GM19467 (cell line): Measurements from ENCODE around the gene PIEZO2.

Experiments used
- ATAC-seq: cut with Tn5 transposase; IDR thresholded peaks from one replicate; pipeline ENCODE4 v1.9.1; 2021; ENCODE audit warnings: mild to moderate bottlenecking, moderate library complexity; ENCODE audit not compliant: unreplicated experiment

The PIEZO2 gene

DNA sequence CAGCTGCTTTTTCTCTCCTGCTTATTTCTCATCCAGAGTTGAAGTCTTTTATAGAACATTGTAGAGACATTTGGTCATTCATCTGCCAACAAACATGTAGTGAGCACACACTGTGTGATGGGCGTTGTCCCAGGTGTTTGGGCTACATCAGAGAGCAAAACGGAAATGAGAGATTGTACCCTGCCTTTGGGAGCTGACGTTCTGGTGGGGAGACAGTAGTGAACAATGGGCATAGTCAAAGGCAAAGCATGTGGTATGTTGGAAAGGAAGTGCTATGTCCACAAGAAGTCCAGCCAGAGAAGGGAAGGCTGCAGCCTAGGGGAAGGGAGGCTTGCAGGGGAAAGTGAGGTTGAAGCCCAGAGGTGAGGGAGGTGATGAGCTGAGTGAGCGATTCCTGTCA, 78.1 kb downstream of the PIEZO2 start:
- ATAC-seq = no peak

DNA sequence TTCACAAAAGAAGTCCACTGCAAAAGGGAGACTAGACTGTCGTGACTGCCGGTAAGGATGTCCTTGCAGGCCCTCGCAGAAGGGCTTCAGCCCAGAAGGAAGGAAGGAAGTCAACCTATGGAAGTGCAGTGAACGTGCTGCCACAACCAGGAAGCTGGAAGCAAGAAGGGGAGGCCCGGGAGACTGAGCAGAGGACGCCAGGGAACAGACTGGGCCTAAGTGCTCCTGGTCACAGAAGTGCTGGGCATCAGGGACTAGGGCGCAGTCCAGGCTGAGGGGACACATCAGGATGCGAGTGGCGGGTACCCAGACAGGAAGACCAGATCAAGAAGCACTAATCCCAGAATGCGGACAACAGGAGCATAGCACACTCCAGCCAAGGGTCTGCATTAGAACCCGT, 78.8 kb downstream of the PIEZO2 start:
- ATAC-seq = no peak

DNA sequence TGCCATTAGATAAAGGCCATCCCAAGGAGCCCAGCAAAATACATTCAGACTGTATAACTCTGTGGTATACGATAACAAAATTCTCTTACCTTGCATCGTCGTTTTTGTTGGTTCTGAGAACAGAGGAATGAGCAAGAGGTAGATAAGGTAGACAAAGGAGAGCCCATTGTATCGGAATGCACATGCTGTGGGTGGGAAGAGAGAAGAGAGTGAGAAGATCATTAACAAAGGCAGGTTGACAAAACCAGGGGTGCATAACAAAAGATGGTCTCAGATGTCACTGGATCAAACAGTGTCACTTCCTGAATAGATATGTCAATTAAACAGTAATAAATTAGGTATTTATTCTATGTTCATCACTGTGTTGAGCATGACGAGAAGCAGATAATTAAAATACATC, 83.3 kb downstream of the PIEZO2 start:
- no peak for ATAC-seq

DNA sequence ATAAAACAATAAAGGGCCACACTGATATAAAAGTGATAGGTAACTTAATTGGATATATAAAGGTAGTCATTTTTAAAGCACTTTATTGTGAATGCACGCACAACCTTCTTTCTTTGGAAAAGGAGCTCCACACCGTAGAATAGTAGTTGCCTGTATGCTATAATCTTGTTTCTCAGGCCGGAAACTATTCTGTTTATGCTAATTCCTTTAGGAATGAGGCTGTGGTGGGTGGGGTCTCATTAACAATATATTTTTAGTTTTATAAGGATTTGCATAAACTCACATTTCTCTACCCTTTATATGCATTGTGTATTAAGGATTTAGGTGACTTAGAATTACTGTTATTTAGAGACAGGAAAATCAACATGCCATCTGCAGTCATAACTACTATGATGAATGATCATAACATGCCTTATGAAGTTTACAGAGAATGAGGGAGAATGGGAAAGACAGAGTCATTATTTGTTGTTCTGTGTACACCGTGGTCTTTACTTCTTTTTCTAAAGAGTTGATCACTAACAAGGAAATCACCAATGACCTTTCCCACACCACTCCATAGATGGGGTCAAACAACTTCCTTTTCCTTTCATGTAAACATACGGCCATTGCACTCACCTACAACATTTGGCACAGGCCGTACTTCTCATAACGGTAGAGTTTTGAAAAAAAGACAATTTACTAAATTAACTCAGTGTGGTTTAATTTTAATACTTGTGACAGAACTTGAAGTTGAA, 84.5 kb downstream of the PIEZO2 start:
- no peak for ATAC-seq

DNA sequence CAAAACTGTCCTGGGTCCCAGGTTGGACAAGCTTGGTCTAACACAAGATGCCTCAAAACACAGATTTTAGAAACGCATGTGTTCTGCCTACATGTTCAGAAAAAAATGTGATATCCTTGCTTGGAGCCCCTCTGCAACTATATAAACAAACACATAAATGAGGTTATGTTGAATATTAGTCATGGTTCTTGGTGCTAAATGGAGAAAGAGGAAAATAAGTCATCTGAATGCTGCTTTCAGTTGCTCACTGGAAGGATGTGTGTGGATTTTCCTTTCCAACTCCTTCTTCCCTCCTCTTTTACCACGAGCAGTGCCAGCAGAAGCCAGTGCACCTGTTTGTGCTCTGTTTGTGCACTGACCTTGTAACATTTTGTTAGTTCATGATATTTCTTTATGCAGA, 85.3 kb downstream of the PIEZO2 start:
- ATAC-seq = no peak

DNA sequence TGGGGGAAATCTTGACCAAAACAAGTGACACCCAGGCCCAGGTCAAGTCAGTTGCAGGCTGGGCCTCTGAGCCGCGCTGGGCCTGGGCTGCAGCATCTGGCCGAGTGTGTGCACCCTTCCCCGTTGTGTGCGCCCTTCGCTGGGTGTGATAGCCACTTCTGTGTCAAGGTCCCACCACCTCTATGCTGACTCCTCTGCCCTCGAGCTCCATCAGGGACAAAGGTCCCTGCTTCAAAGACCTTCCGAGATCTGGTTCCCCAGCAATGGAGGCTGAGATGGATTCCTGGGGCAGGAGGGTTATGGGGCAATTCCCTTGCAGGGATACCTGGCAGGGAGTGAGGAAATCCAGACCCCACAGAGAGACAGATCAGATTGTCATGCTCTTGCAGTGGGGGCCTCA, 93.6 kb downstream of the PIEZO2 start:
- ATAC-seq = no peak

DNA sequence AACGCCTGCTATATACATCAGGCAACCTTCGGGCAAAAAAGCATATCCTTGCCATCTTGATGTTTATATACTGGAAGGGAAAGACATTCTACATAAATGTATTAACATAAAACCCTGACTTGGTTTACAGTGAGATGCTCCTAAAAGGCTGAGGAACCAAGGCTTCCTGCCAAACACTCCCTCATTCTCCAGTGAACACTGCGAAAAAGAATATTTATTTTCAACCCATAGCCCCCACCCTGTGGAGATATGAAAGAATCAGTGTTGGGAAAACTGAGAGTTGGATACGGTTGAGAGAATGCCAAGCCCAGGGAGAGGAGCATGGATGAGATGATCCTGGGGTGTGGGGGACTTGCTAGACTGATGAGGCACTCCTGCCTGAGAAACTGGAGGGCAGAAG, 94.9 kb downstream of the PIEZO2 start:
- no peak for ATAC-seq

DNA sequence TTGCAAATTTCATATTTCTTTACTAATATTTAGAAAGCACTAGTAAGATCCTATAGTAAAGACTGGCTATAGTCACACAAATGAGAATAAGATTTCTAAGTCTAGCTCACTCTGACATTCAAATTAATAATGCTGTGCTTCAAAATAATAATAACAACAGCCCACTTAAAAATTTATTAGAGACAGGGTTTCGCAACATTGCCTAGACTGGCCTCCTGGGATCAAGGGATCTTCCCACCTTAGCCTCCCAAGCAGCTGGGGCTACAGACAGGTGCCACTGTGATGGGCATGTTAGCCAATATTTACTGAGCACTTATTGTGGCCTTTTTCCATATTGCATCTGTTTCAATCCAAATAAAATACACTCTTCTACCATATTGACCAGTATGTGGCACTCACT, 96.1 kb downstream of the PIEZO2 start:
- no peak for ATAC-seq

DNA sequence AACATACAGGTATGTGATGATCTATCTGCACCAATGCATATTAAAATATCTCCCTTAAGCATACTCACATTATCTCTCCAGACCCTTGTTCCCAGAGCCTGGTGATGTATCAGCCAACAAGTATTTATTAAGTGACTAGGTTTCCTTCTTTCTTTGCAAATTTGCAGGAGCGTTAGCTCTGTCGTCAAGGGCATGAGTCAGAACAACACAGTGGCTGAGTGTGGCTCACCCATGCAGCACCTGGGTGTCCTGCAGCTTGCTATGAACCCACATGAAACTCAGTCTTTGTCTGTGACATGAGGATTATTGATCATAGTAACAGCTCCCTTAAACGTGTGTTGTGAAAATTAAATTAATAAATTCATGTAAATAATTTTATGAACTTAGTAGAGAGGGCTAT, 96.6 kb downstream of the PIEZO2 start:
- ATAC-seq = no peak

DNA sequence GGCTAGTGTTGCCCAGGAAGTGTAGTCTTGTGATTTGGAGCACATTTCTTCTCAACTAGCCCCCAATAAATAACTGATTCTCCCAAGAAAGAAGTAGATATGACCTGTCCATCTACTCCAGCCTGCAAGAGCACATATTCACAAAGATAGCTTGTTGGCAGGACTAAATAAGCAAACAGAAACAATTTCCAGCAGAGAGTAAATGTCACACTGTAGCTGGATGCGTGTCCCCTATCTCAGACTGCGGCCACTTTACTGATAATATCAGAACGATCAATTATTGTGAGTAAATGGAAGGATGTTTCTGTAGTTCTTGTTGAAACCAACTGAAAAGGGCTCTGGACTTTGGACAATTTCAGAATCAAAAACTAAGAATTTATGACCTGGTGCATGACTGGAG, 97.9 kb downstream of the PIEZO2 start:
- ATAC-seq = no peak

DNA sequence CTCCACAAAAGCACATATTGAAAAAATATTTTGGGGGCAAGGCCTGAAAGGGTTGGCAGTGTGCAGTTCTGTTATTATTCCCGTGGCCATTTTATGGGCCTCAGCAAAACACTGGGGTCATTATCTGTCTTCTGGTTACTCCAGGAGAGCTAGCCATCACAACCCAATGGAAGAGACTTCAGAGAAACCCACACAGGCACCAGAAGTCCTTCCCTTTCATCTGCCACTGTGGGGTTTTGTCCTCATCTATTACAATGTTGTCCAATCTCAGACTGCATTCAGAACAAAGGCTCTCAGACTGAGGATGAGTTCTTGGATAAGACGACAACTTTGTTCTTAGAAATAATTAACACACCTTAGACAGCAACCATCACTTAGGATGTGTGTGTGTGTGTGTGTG, 98.4 kb downstream of the PIEZO2 start:
- no peak for ATAC-seq

DNA sequence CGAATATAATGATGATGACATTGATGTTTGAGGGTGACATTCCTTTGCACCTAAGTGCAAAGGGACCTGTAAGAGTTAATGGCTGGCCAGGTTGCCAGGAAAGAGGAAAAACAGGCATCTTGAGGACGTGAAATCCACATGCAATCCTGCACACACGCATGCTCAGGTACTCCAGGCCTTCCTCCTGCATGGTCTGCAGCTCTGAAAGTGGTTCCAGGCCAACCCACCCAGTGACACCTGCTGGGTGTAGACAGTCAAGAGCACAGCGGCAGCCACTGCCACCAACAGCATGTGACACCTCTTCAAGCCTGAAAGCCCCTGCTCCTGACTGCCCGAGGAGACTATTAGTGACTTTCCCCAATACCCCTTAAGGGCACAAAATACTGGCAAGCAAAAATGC, 101.6 kb downstream of the PIEZO2 start:
- no peak for ATAC-seq

DNA sequence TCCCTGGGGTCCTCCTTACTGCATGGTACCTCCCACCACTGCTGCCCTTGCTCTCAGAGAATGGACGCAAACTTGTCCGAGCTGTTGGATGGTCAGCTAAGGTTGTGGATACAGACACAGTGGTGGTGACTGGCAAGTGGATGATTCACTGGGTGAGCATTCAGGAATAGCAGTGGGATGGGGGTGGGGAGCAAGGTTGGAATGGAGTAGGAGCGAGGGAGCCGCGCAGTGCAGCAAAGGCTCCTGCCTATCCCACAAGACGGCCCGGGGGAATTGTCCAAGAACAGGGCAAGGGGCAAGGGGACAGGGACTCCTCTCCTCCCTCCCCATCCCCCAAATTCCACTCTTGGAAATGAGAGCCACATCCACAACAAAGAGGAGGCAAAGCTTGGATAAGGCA, 102.2 kb downstream of the PIEZO2 start:
- no peak for ATAC-seq

DNA sequence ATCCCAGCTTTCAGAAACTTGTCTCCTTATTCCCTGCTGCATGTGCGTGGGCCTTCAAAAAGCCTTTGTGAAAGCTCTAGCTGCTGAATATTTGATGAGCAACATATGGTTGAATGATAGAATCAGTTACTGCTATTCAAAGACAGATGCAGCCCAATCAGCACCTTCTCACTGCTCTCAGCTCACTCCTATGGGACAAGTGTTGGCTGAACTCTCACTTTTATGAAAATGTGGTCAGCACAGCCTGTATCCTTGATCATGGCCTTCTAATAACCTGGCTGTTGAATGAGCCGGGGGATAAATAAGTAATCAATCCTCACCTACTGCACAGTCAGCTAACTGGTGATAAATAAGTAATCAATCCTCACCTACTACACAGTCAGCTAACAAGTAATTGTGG, 103.2 kb downstream of the PIEZO2 start:
- ATAC-seq = no peak

DNA sequence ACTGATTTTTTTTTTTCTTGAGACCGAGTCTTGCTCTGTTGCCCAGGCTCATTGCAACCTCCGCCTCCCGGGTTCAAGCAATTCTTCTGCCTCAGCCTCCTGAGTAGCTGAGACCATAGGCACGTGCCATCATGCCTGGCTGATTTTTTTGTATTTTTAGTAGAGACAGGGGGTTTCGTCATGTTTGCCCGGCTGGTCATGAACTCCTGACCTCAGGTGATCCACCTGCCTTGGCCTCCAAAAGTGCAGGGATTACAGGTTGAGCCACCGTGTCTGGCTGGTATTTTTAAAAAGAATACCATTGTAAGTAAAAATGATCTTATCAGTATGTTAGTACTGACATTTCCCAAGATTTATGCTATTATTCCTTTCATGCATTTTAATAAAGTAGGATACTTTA, 105.7 kb downstream of the PIEZO2 start:
- ATAC-seq = no peak

DNA sequence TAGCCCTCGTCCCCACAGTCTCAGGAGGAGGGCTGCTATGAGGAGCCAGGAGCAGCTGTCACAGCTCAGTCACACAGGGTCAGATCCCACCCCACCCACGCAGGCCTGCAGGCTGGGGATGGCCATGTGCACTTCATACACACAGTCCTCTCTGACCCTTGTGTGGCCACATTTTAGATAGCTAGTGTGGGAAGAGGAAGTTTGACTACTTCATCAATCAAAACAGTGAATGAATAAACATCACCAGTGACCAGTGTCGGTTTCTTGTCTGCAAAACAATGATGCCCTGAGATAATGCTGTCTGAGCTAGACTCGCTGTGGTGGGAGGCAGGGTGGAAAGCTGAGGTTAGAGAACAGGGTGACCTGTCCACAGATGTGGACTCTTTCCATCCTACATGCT, 107.1 kb downstream of the PIEZO2 start:
- ATAC-seq = no peak

DNA sequence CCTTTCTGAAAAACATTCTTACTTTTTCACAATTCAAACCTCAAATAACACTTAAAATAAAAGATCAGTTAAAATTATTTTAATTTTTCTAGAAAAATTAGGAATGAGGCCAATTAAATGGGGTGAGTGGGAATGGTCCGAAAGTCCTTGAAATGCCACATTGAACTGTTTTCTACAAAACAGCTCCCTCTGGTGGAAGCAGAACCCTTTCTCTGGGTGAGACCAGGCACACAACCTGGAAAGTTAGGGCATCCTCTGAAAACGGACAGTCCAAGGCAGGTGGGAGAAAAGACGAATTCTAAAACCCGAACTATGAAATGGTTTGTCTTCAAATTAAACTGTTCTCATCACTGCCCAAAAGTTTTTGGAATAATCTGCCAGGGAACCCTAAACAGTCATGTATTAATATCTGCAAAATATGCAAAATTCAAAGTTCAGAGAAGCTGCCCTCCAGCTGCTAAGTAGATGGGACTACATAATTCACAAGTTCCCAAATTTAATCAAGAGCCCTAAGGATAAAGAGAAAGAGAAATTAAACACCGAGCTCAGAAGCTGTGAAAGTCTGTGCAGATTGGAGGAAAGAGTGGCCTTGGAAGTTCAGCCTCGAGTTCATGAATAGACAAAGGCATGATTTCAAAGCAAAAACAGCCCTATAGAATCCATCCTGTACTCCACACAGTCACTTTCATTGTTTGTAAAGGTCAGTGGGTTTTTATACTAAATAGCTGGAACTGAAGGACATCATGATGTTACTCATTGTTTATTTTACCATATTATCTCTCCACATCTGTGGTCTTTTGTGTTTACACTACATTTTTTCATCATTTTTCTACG, 108.3 kb downstream of the PIEZO2 start:
- no peak for ATAC-seq

DNA sequence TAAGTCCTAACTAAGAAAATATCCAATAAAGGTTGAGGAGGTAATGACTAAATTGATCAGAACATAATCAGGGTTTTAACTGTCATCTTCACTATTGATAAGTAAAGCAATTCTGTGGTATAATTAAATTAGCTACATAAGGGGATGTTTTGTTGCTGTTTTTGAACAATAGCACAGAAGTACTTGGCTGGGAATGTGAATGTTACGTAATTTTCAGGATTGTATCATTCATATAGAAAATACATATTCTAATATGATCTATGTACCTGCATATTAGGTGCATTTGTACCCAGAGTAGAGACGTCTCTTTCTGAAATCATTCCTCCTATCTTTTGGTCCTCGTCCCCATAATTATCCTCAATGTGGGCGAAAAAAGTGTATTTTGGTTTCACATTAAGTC, 109.0 kb downstream of the PIEZO2 start:
- no peak for ATAC-seq

DNA sequence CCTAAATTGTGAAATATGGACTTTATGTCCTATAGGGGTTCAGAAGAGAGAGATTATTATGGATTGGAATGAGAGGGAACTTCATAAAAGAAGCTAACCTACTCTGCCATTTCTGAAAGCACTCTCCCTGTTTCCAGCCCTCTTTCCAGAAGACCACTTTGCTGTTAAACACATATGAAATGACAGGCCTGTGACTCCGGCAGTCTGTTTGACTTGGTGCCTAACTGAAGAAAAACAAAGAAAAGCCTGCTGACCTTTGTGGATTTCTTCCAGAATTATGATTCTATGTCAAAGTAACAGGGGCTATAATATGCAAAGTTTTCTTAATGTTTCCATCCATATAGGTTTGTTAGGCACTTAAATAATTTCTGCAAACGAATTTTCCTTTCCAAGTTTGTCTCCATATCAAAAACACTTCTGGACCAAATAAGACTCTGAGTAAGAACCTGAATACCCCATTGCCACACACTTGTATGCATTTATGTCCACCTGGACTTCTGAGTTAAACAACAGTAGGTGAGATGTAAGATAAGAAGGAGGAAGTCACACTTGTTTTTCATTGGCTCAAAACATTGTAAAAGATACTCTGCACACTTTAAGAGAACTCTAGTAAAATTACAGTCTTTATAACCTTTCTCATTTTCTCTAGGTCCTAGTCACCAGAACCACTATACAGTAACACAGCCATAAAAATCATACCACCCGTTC, 111.7 kb downstream of the PIEZO2 start:
- ATAC-seq = no peak

DNA sequence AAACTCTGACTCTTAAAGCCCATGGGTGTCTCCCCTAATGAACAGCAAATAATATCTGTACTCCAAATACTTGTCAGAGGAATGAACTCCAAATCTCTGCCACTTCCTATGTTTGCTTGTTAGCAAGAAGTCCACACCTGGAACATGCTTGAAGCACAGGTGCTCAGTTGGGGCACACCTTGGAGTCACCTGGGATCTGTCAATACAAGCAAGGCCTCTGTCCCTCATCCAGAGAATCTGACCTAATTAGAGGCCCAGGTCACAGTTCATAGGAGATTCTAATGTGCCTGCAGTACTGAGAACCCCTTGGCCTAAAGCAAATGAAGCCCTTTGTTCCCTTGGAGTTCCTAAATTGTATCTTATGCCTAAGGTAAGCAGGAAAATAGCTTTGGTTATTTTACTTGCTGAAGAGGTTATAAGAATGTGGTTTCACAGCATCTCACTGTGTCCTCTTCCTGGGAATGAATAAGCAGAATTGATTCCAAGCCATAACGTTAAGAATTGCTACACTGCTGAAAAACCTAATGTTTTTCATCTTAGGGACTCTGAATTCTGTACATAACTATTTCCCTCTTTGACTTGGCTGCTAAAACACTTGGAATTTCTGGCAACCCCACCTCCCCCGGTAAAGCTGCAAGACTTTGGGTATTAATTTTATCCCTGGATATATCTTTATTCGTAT, 113.4 kb downstream of the PIEZO2 start:
- no peak for ATAC-seq

DNA sequence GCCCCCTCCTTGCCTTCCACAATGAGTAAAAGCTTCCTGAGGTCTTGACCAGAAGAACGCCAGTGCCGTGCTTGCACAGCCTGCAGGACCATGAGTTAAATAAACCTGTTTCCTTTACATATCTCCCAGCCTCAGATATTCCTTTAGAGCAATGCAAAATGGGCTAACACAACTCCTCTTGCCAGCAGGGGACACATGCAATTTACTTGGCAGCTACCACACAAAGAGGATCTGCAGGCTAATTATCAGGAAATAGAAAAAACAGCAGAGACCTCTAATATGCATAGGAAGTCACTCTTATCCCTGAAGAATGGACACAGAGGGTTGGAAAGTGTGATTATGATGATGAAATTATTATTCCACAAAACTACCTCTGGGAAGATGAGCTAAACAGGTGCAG, 114.0 kb downstream of the PIEZO2 start:
- ATAC-seq = no peak
